CD4-positive, alpha-beta T cell (primary cell): Measurements from ENCODE around the gene MKNK2. TPM values are rescaled to one million over a fixed set of nuclear protein-coding genes. Genes with fewer than 3 reads are reported as not detected.

Experiments used
- ATAC-seq: fragments of 200-7000 bp; cut with Tn5 transposase; one replicate; pipeline ENCODE4 v1.10.0; 2022; ENCODE audit warnings: mild to moderate bottlenecking; ENCODE audit not compliant: poor library complexity
- CTCF ChIA-PET: fragments of 350-600 bp; sonication (Branson Sonifier 250); formaldehyde crosslinking; loops from one replicate; lab custom pipeline; 2021; ENCODE audit warnings: antibody characterized with exemption, inconsistent platforms; lab: Charles Lee
- POLR2A ChIA-PET: fragments of 350-600 bp; sonication (Branson Sonifier 250); formaldehyde crosslinking; loops from one replicate; lab custom pipeline; 2021; ENCODE audit warnings: antibody characterized with exemption, inconsistent platforms; lab: Charles Lee
- DNase-seq, 14 experiments: peaks; one replicate each; pipeline ENCODE4 v3.0.0-alpha.2; 2013 to 2020; ENCODE audit warnings: mixed read lengths in 2 of 14
- H3K27ac ChIP-seq, 2 donors: one replicate each; pipeline versions ENCODE4 v1.5.1 to v1.7.0; 2013; ENCODE audit warnings: low read length in 2 of 2, low read depth in 1 of 2, mild to moderate bottlenecking in 1 of 2
- H3K27me3 ChIP-seq, 2 experiments: 1 replicate in 1 of 2; 2 replicates in 1 of 2; pipeline versions ENCODE4 v1.6.1 to v1.7.0; 2013; ENCODE audit warnings: low read length in 2 of 2, control low read depth in 1 of 2, mild to moderate bottlenecking in 1 of 2, moderate library complexity in 1 of 2; ENCODE audit not compliant: insufficient read depth in 2 of 2, control insufficient read depth in 1 of 2
- H3K36me3 ChIP-seq: one replicate; pipeline ENCODE4 v1.6.1; 2013; ENCODE audit warnings: low read length, control low read depth; ENCODE audit not compliant: insufficient read depth
- H3K4me1 ChIP-seq: one replicate; pipeline ENCODE4 v1.6.1; 2013; ENCODE audit warnings: low read length, control low read depth; ENCODE audit not compliant: insufficient read depth
- H3K4me3 ChIP-seq: one replicate; pipeline ENCODE4 v1.5.1; 2013; ENCODE audit warnings: mild to moderate bottlenecking, low read length, moderate library complexity
- H3K9me3 ChIP-seq, 2 experiments: 1 replicate in 1 of 2; 2 replicates in 1 of 2; pipeline versions ENCODE4 v1.6.1 to v1.7.0; 2013; ENCODE audit warnings: low read length in 2 of 2, mild to moderate bottlenecking in 2 of 2, control low read depth in 1 of 2, moderate library complexity in 1 of 2; ENCODE audit not compliant: control insufficient read depth in 1 of 2, insufficient read depth in 1 of 2
- H3K27ac Mint-ChIP-seq: one replicate; pipeline ENCODE4 v1.8.0; 2020; ENCODE audit warnings: mixed read lengths
- H3K27me3 Mint-ChIP-seq: one replicate; pipeline ENCODE4 v1.8.0; 2021; ENCODE audit warnings: mixed read lengths
- H3K36me3 Mint-ChIP-seq: one replicate; pipeline ENCODE4 v1.8.0; 2021; ENCODE audit warnings: low read depth, mixed read lengths
- H3K4me1 Mint-ChIP-seq: one replicate; pipeline ENCODE4 v1.8.0; 2021; ENCODE audit warnings: low read depth, mixed read lengths
- H3K4me3 Mint-ChIP-seq: one replicate; pipeline ENCODE4 v1.8.0; 2020; ENCODE audit warnings: mild to moderate bottlenecking, mixed read lengths
- H3K9me3 Mint-ChIP-seq: one replicate; pipeline ENCODE4 v1.8.0; 2020; ENCODE audit warnings: mixed read lengths
- intact Hi-C, 2 experiments: fragments of 100-400 bp; cut with DNase I in 1 of 2; cut with micrococcal nuclease in 1 of 2; formaldehyde crosslinking; loops; one replicate each; pipeline versions ENCODE4 v1.15.1 to v1.9.0; 2023 to 2025; cut with DNase I, micrococcal nuclease
- total RNA-seq, 174 experiments: library from RNA in 2 of 174; stranded (reverse) in 2 of 174; gene quantifications; one replicate each; pipeline ENCODE4 v1.2.3 and lab custom pipeline; 2021 to 2026
- TF ChIP-seq, protein P1 (sequence below): fragments of 200-600 bp; IDR thresholded peaks from one replicate; pipeline ENCODE4 v1.8.0; 2022; ENCODE audit warnings: antibody characterized with exemption, mild to moderate bottlenecking

MKNK2 gene
- total RNA-seq, 2 experiments from 2014 or later: 325 to 347 TPM

DNA sequence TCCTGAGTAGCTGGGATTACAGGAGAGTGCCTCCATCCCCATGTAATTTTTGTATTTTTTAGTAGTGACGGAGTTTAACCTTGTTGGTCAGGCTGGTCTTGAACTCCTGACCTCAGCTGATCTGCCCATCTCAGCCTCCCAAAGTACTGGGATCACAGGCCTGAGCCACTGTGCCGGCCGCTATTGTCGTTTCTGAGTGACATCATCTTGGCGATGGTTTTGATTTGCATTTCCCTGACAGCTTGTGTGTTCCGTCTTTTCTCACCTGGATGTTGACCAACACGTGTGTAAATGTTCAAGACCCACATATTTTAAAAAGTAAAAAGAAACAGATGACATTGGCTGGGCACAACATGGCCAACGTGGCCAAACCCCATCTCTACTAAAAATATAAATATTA, 12.8 kb upstream of the MKNK2 start:
- H3K4me1 Mint-ChIP-seq: peaks cover 27% of the 10 kb centered on the region
- intact Hi-C loops: no loop called here
- DNase-seq: no peak
- CTCF ChIA-PET: interaction anchor here (0.9 kb wide), 1 partner anchor 44 kb away, joined by 3 read pairs; no protein-coding TSS in a partner anchor
- no peak overlapping the region for H3K27ac ChIP-seq
- H3K9me3 ChIP-seq: no peaks in the 10 kb centered on the region
- TF ChIP-seq, protein P1, sequence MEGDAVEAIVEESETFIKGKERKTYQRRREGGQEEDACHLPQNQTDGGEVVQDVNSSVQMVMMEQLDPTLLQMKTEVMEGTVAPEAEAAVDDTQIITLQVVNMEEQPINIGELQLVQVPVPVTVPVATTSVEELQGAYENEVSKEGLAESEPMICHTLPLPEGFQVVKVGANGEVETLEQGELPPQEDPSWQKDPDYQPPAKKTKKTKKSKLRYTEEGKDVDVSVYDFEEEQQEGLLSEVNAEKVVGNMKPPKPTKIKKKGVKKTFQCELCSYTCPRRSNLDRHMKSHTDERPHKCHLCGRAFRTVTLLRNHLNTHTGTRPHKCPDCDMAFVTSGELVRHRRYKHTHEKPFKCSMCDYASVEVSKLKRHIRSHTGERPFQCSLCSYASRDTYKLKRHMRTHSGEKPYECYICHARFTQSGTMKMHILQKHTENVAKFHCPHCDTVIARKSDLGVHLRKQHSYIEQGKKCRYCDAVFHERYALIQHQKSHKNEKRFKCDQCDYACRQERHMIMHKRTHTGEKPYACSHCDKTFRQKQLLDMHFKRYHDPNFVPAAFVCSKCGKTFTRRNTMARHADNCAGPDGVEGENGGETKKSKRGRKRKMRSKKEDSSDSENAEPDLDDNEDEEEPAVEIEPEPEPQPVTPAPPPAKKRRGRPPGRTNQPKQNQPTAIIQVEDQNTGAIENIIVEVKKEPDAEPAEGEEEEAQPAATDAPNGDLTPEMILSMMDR: no peak
- no peak overlapping the region for H3K4me3 ChIP-seq
- peak overlapping the region; percentile 25 for H3K4me3 Mint-ChIP-seq
- H3K27ac Mint-ChIP-seq: no peak overlapping the region
- peaks cover 48% of the 10 kb centered on the region for H3K4me1 ChIP-seq
- no peaks in the 10 kb centered on the region for H3K36me3 ChIP-seq
- H3K9me3 Mint-ChIP-seq: no peaks in the 10 kb centered on the region
- ATAC-seq: no peak
- no peaks in the 10 kb centered on the region for H3K27me3 Mint-ChIP-seq
- POLR2A ChIA-PET: interaction anchor here (0.7 to 1.1 kb wide), 3 partner anchors 11 to 122 kb away, joined by 3 to 4 read pairs (median 3); no protein-coding TSS in a partner anchor
- H3K36me3 Mint-ChIP-seq: peaks cover 4% of the 10 kb centered on the region
- no peaks in the 10 kb centered on the region for H3K27me3 ChIP-seq

DNA sequence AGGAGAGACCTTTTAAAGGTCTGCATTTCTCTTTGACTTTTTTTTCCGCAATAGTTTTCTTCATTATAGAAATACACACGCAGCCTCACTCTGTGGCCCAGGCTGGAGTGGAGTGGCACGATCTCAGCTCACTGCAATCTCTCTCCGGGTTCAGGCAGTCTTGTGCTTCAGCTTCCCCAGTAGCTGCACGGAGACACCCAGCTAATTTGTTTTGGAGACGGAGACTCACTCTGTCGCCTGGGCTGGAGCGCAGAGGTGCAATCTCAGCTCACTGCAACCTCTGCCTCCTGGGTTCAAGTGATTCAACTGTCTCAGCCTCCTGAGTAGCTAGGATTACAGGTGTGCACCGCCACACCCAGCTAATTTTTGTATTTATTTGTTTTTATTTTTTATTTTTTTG, 11.7 kb upstream of the MKNK2 start:
- no peaks in the 10 kb centered on the region for H3K27me3 ChIP-seq
- POLR2A ChIA-PET: interaction anchor here (1.1 to 2.9 kb wide), 2 partner anchors 11 to 22 kb away, joined by 4 to 21 read pairs; no protein-coding TSS in a partner anchor
- DNase-seq (no peak), ATAC-seq (no peak)
- peaks cover 33% of the 10 kb centered on the region for H3K4me1 Mint-ChIP-seq
- CTCF ChIA-PET: interaction anchor here (0.7 to 0.8 kb wide), 2 partner anchors 25 to 43 kb away, joined by 3 read pairs; no protein-coding TSS in a partner anchor
- H3K36me3 Mint-ChIP-seq: peaks cover 4% of the 10 kb centered on the region
- peak overlapping the region; percentile 98 for H3K27ac Mint-ChIP-seq
- no peaks in the 10 kb centered on the region for H3K9me3 ChIP-seq
- H3K9me3 Mint-ChIP-seq: no peaks in the 10 kb centered on the region
- no peaks in the 10 kb centered on the region for H3K27me3 Mint-ChIP-seq
- peaks cover 59% of the 10 kb centered on the region for H3K4me1 ChIP-seq
- intact Hi-C loops: no loop called here
- no peak overlapping the region for H3K4me3 ChIP-seq
- H3K4me3 Mint-ChIP-seq: peak overlapping the region; percentile 92
- no peaks in the 10 kb centered on the region for H3K36me3 ChIP-seq
- TF ChIP-seq, protein P1: no peak
- no peak overlapping the region for H3K27ac ChIP-seq

GRCh38 chr19:2062389-2062729, 11.3 kb upstream of the MKNK2 start:
- intact Hi-C loops: no loop called here

More at GRCh38 chr19:2062389-2062729, 11.3 kb upstream of the MKNK2 start:
- Mint-ChIP-seq H3K4me3 (peak overlapping the region; percentile 92), H3K27ac (peak overlapping the region; percentile 98), H3K36me3 (peaks cover 4% of the 10 kb centered on the region), H3K9me3 (no peaks in the 10 kb centered on the region), H3K27me3 (no peaks in the 10 kb centered on the region), H3K4me1 (peaks cover 34% of the 10 kb centered on the region)
- ChIA-PET CTCF (interaction anchor here (0.8 kb wide), 1 partner anchor 43 kb away, joined by 3 read pairs; no protein-coding TSS in a partner anchor), POLR2A (interaction anchor here (1.1 to 2.9 kb wide), 7 partner anchors 7 to 30 kb away, joined by 3 to 21 read pairs (median 7); no protein-coding TSS in a partner anchor)
- H3K27me3 ChIP-seq: no peaks in the 10 kb centered on the region
- no peak for ATAC-seq
- H3K4me1 ChIP-seq: peaks cover 63% of the 10 kb centered on the region
- H3K9me3 ChIP-seq: no peaks in the 10 kb centered on the region
- H3K36me3 ChIP-seq: no peaks in the 10 kb centered on the region
- DNase-seq: no peak
- TF ChIP-seq, protein P1: no peak
- peak overlapping the region in 1 of 2 donors; percentile 97 for H3K27ac ChIP-seq
- H3K4me3 ChIP-seq: peak overlapping the region; percentile 84
